ENCODE measurements around the gene TNFAIP1. TPM values are rescaled to one million over a fixed set of nuclear protein-coding genes. Genes with fewer than 3 reads are reported as not detected.

The TNFAIP1 gene
- total RNA-seq, 1 experiment from 2014 or later, result 33.4 TPM

DNA sequence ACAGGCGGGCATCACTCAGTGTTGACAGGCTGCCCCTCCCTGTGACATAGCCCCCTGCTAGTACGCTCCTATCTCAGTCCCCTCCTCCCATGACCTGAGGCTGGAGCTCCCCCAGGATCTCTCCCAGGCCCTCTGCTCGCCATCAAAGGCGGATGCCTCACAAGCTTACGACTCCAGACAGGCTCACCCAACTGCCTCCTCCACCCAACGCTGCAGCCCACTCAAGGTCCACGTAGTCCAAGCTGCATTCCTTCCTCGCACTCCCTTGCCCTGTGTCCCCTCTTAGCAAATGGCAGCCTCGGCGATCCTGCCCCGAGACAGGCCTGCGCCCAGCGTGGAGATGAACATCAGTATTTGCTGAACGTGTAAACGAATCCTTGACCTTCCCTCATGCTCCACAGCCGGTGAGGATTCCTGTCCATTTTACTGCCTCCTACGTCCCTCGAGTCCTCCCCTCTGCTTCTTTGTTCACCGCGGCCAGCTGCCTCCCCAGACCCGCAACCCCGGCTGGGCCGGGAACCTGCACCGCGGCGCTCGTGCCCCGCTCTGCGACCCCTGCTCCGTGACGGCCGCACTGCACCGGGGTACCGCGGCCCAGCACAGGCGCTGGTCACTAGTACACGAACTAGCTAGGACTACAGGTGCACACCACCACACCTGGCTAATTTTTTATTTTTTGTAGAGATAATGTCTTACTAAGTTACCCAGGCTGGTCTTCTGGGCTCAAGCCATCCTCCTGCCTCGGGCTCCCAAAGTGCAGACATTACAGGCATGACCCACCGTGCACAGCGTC lies 17.4 kb upstream of the TNFAIP1 start:
- ChIA-PET POLR2A (interaction anchor here (2.4 kb wide), 1 partner anchor 17 kb away, joined by 8 read pairs; the partner anchor contains the start of genes IFT20 and TNFAIP1), CTCF (no interaction called here), RAD21 (ENCODE audit: low non-redundant PET in 1 of 2, low total read pairs in 2 of 2, uncharacterized antibody in 2 of 2, unreplicated experiment in 2 of 2) (no interaction called here)
- Histone ChIP-seq H2AFZ (ENCODE audit: low read depth, low read length, poor library complexity, severe bottlenecking) (no peak overlapping the region), H3K79me2 (ENCODE audit: insufficient read depth, low read length) (peaks cover 41% of the 10 kb centered on the region), H4K20me1 (ENCODE audit: insufficient read depth) (no peaks in the 10 kb centered on the region), H3K4me2 (ENCODE audit: low read length) (peak overlapping the region; percentile 98), H3K27ac (ENCODE audit: low read depth, low read length) (peak overlapping the region; percentile 52), H3K9me2 (ENCODE audit: insufficient read depth) (no peaks in the 10 kb centered on the region), H3K4me3 (replicated peaks in 1 of 2; ENCODE audit: low read depth in 1 of 2, low read length in 2 of 2) (peak overlapping the region; percentile 86 to 95), H3K9ac (ENCODE audit: low read length) (peak overlapping the region; percentile 91), H3K4me1 (ENCODE audit: control insufficient read depth in 1 of 2, insufficient read depth in 2 of 2, low read length in 2 of 2) (peaks cover 12 to 26% of the 10 kb centered on the region in 2 experiments; a peak in 3 of 4 replicates), H3K27me3 (ENCODE audit: insufficient read depth, low read length) (no peaks in the 10 kb centered on the region), H3K9me3 (ENCODE audit: control insufficient read depth in 1 of 2, insufficient read depth in 1 of 2, low read depth in 1 of 2, low read length in 2 of 2) (no peaks in the 10 kb centered on the region), H3K36me3 (ENCODE audit: control insufficient read depth in 1 of 2, insufficient read depth in 2 of 2, low read length in 2 of 2) (peaks cover 0 to 6% of the 10 kb centered on the region in 2 experiments; a peak in 1 of 4 replicates)
- intact Hi-C loops (cut with micrococcal nuclease), result loop anchor here (10.0 kb wide), 1 partner anchor 57 kb away; the partner anchor contains the start of genes SARM1 and VTN
- ATAC-seq, result peak; percentile 4; the same call in 1 of the 2 replicates
- TF ChIP-seq EGR1 (IDR thresholded peaks at IDR 0.05; ENCODE audit: low read depth), result no peak
- TF ChIP-seq, protein P1, sequence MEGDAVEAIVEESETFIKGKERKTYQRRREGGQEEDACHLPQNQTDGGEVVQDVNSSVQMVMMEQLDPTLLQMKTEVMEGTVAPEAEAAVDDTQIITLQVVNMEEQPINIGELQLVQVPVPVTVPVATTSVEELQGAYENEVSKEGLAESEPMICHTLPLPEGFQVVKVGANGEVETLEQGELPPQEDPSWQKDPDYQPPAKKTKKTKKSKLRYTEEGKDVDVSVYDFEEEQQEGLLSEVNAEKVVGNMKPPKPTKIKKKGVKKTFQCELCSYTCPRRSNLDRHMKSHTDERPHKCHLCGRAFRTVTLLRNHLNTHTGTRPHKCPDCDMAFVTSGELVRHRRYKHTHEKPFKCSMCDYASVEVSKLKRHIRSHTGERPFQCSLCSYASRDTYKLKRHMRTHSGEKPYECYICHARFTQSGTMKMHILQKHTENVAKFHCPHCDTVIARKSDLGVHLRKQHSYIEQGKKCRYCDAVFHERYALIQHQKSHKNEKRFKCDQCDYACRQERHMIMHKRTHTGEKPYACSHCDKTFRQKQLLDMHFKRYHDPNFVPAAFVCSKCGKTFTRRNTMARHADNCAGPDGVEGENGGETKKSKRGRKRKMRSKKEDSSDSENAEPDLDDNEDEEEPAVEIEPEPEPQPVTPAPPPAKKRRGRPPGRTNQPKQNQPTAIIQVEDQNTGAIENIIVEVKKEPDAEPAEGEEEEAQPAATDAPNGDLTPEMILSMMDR (IDR thresholded peaks at IDR 0.05 in 2 of 3, conservative IDR thresholded peaks at IDR 0.05 in 1 of 3; ENCODE audit: borderline replicate concordance in 1 of 3, insufficient read depth in 1 of 3, low read depth in 2 of 3, low read length in 2 of 3), result no peak
- no peak for TF ChIP-seq YY1 (IDR thresholded peaks at IDR 0.05; ENCODE audit: extremely low read depth, insufficient replicate concordance, low read depth, low read length)
- TF ChIP-seq ZNF274 (IDR thresholded peaks at IDR 0.05; ENCODE audit: low read depth, low read length), result no peak
- no peak for DNase-seq (ENCODE audit: low read depth, low spot score)
- BruUV-seq (replicated peaks), result TSS peak; percentile 76

Measured in HCT116 (cell line).